Muscle of arm (tissue), 14 donors: Measurements from ENCODE around the gene ATIC. TPM values are rescaled to one million over a fixed set of nuclear protein-coding genes. Genes with fewer than 3 reads are reported as not detected.
A peak's percentile ranks its signal among the peaks of the same experiment; 100 is the strongest.

Experiments
- DNase-seq: peaks from one replicate; pipeline ENCODE4 v3.0.0-alpha.2; 2013
- long read RNA-seq, 11 donors: transcript quantifications; one replicate each; lab custom pipeline, GENCODE V29; 2026
- polyA plus RNA-seq, 12 donors: library from polyadenylated mRNA; unstranded; fragments of 120-200 nt; gene quantifications; one replicate each; pipeline ENCODE4 v1.2.1, GENCODE V29; 2013; ENCODE audit not compliant: insufficient read length in 12 of 12

The ATIC gene
- polyA plus RNA-seq: 10 to 100 TPM in 11 of 12 donors, not detected in 1; 42.1 to 83.0 (median 50.1) TPM
- long read RNA-seq, donor 1, transcript ATIC-201 (16 exons, 2,213 nt): major isoform, 13 of 17 reads
- long read RNA-seq, donor 1, partial matches to known transcripts: 0 of 17 reads
- long read RNA-seq, donor 1, other reads (novel, unspliced or antisense): 0 of 17 reads
- long read RNA-seq, donor 2, transcript ATIC-201 (16 exons, 2,213 nt): major isoform, 7 of 8 reads
- long read RNA-seq, donor 2, partial matches to known transcripts: 0 of 8 reads
- long read RNA-seq, donor 2, other reads (novel, unspliced or antisense): 0 of 8 reads
- long read RNA-seq, donor 3, partial matches to known transcripts: 127 of 131 reads
- long read RNA-seq, donor 3, other reads (novel, unspliced or antisense): 0 of 131 reads
- long read RNA-seq, donor 4, transcript ATIC-201 (16 exons, 2,213 nt): major isoform, 5 of 5 reads
- long read RNA-seq, donor 4, partial matches to known transcripts: 0 of 5 reads
- long read RNA-seq, donor 4, other reads (novel, unspliced or antisense): 0 of 5 reads
- long read RNA-seq, donor 5, transcript ATIC-201 (16 exons, 2,213 nt): major isoform, 15 of 17 reads
- long read RNA-seq, donor 5, partial matches to known transcripts: 0 of 17 reads
- long read RNA-seq, donor 5, other reads (novel, unspliced or antisense): 0 of 17 reads
- long read RNA-seq, donor 6, partial matches to known transcripts: 0 of 4 reads
- long read RNA-seq, donor 6, other reads (novel, unspliced or antisense): 0 of 4 reads
- long read RNA-seq, donor 7, partial matches to known transcripts: 0 of 5 reads
- long read RNA-seq, donor 7, other reads (novel, unspliced or antisense): 0 of 5 reads
- long read RNA-seq, donor 8, partial matches to known transcripts: 0 of 4 reads
- long read RNA-seq, donor 8, other reads (novel, unspliced or antisense): 0 of 4 reads
- long read RNA-seq, donor 9, transcript ATIC-201 (16 exons, 2,213 nt): major isoform, 6 of 10 reads
- long read RNA-seq, donor 9, partial matches to known transcripts: 0 of 10 reads
- long read RNA-seq, donor 9, other reads (novel, unspliced or antisense): 0 of 10 reads
- long read RNA-seq, donor 10, transcript ATIC-201 (16 exons, 2,213 nt): major isoform, 10 of 10 reads
- long read RNA-seq, donor 10, partial matches to known transcripts: 0 of 10 reads
- long read RNA-seq, donor 10, other reads (novel, unspliced or antisense): 0 of 10 reads
- long read RNA-seq, donor 11, transcript ATIC-201 (16 exons, 2,213 nt): major isoform, 9 of 10 reads
- long read RNA-seq, donor 11, partial matches to known transcripts: 0 of 10 reads
- long read RNA-seq, donor 11, other reads (novel, unspliced or antisense): 0 of 10 reads

- DNase-seq: peak; percentile 85
Observed at GRCh38 chr2:215311625-215312396, at the start of gene ATIC. Gene ATIC (plus strand): TSS chr2:215312059. CDS start chr2:215312143, 84 bp downstream.

GRCh38 chr2:215262303-215262702, 49.6 kb upstream of the ATIC start:
- DNase-seq: no peak

GRCh38 chr2:215262741-215263362, 49.0 kb upstream of the ATIC start:
- DNase-seq: peak; percentile 20

- DNase-seq: no peak
Observed at GRCh38 chr2:215264374-215264773, 47.5 kb upstream of the ATIC start.

GRCh38 chr2:215269397-215270117, 42.3 kb upstream of the ATIC start:
- peak; percentile 75 for DNase-seq

GRCh38 chr2:215270118-215270451, 41.8 kb upstream of the ATIC start:
- DNase-seq: no peak

- DNase-seq: no peak
Observed at GRCh38 chr2:215271446-215271845, 40.4 kb upstream of the ATIC start.

GRCh38 chr2:215272918-215273317, 38.9 kb upstream of the ATIC start:
- DNase-seq: no peak

- DNase-seq: no peak
Observed at GRCh38 chr2:215274829-215275228, 37.0 kb upstream of the ATIC start.

GRCh38 chr2:215275824-215276223, 36.0 kb upstream of the ATIC start:
- DNase-seq: no peak

GRCh38 chr2:215277944-215278343, 33.9 kb upstream of the ATIC start:
- no peak for DNase-seq

GRCh38 chr2:215280326-215280725, 31.5 kb upstream of the ATIC start:
- no peak for DNase-seq

- DNase-seq: no peak
Observed at GRCh38 chr2:215283221-215283620, 28.6 kb upstream of the ATIC start.

- DNase-seq: no peak
Observed at GRCh38 chr2:215286309-215286708, 25.6 kb upstream of the ATIC start.

- DNase-seq: no peak
Observed at GRCh38 chr2:215288112-215288815, 23.6 kb upstream of the ATIC start.

GRCh38 chr2:215290980-215291599, 20.8 kb upstream of the ATIC start:
- no peak for DNase-seq

GRCh38 chr2:215293879-215294278, 18.0 kb upstream of the ATIC start:
- no peak for DNase-seq

- no peak for DNase-seq
Observed at GRCh38 chr2:215299337-215299859, 12.5 kb upstream of the ATIC start.
